CD4-positive, alpha-beta T cell (primary cell): ENCODE results near the gene HHAT. TPM values are rescaled to one million over a fixed set of nuclear protein-coding genes. Genes with fewer than 3 reads are reported as not detected.

Experiments used
- ATAC-seq: fragments of 200-7000 bp; cut with Tn5 transposase; one replicate; pipeline ENCODE4 v1.10.0; 2022; ENCODE audit warnings: mild to moderate bottlenecking; ENCODE audit not compliant: poor library complexity
- CTCF ChIA-PET: fragments of 350-600 bp; sonication (Branson Sonifier 250); formaldehyde crosslinking; loops from one replicate; lab custom pipeline; 2021; ENCODE audit warnings: antibody characterized with exemption, inconsistent platforms; lab: Charles Lee
- POLR2A ChIA-PET: fragments of 350-600 bp; sonication (Branson Sonifier 250); formaldehyde crosslinking; loops from one replicate; lab custom pipeline; 2021; ENCODE audit warnings: antibody characterized with exemption, inconsistent platforms; lab: Charles Lee
- DNase-seq, 14 experiments: peaks; one replicate each; pipeline ENCODE4 v3.0.0-alpha.2; 2013 to 2020; ENCODE audit warnings: mixed read lengths in 2 of 14
- H3K27ac ChIP-seq, 2 donors: one replicate each; pipeline versions ENCODE4 v1.5.1 to v1.7.0; 2013; ENCODE audit warnings: low read length in 2 of 2, low read depth in 1 of 2, mild to moderate bottlenecking in 1 of 2
- H3K27me3 ChIP-seq, 2 experiments: 1 replicate in 1 of 2; 2 replicates in 1 of 2; pipeline versions ENCODE4 v1.6.1 to v1.7.0; 2013; ENCODE audit warnings: low read length in 2 of 2, control low read depth in 1 of 2, mild to moderate bottlenecking in 1 of 2, moderate library complexity in 1 of 2; ENCODE audit not compliant: insufficient read depth in 2 of 2, control insufficient read depth in 1 of 2
- H3K36me3 ChIP-seq: one replicate; pipeline ENCODE4 v1.6.1; 2013; ENCODE audit warnings: low read length, control low read depth; ENCODE audit not compliant: insufficient read depth
- H3K4me1 ChIP-seq: one replicate; pipeline ENCODE4 v1.6.1; 2013; ENCODE audit warnings: low read length, control low read depth; ENCODE audit not compliant: insufficient read depth
- H3K4me3 ChIP-seq: one replicate; pipeline ENCODE4 v1.5.1; 2013; ENCODE audit warnings: mild to moderate bottlenecking, low read length, moderate library complexity
- H3K9me3 ChIP-seq, 2 experiments: 1 replicate in 1 of 2; 2 replicates in 1 of 2; pipeline versions ENCODE4 v1.6.1 to v1.7.0; 2013; ENCODE audit warnings: low read length in 2 of 2, mild to moderate bottlenecking in 2 of 2, control low read depth in 1 of 2, moderate library complexity in 1 of 2; ENCODE audit not compliant: control insufficient read depth in 1 of 2, insufficient read depth in 1 of 2
- H3K27ac Mint-ChIP-seq: one replicate; pipeline ENCODE4 v1.8.0; 2020; ENCODE audit warnings: mixed read lengths
- H3K27me3 Mint-ChIP-seq: one replicate; pipeline ENCODE4 v1.8.0; 2021; ENCODE audit warnings: mixed read lengths
- H3K36me3 Mint-ChIP-seq: one replicate; pipeline ENCODE4 v1.8.0; 2021; ENCODE audit warnings: low read depth, mixed read lengths
- H3K4me1 Mint-ChIP-seq: one replicate; pipeline ENCODE4 v1.8.0; 2021; ENCODE audit warnings: low read depth, mixed read lengths
- H3K4me3 Mint-ChIP-seq: one replicate; pipeline ENCODE4 v1.8.0; 2020; ENCODE audit warnings: mild to moderate bottlenecking, mixed read lengths
- H3K9me3 Mint-ChIP-seq: one replicate; pipeline ENCODE4 v1.8.0; 2020; ENCODE audit warnings: mixed read lengths
- CTCF ChIP-seq: fragments of 200-600 bp; IDR thresholded peaks from one replicate; pipeline ENCODE4 v1.8.0; 2022; ENCODE audit warnings: antibody characterized with exemption, mild to moderate bottlenecking
- intact Hi-C, 2 experiments: fragments of 100-400 bp; cut with DNase I in 1 of 2; cut with micrococcal nuclease in 1 of 2; formaldehyde crosslinking; loops; one replicate each; pipeline versions ENCODE4 v1.15.1 to v1.9.0; 2023 to 2025; cut with DNase I, micrococcal nuclease
- total RNA-seq, 174 experiments: library from RNA in 2 of 174; stranded (reverse) in 2 of 174; gene quantifications; one replicate each; pipeline ENCODE4 v1.2.3 and lab custom pipeline; 2021 to 2026

The HHAT gene
- total RNA-seq, 2 experiments from 2014 or later: 3.1 to 3.3 TPM

- no peaks in the 10 kb centered on the region for H3K27me3 Mint-ChIP-seq
- no peaks in the 10 kb centered on the region for H3K9me3 Mint-ChIP-seq
- peak; percentile 65 for TF ChIP-seq CTCF
- H3K9me3 ChIP-seq: no peaks in the 10 kb centered on the region
- DNase-seq (peak; percentile 13 to 84 (median 44)), ATAC-seq (peak; percentile 85)
- H3K4me3 Mint-ChIP-seq: no peak overlapping the region
- POLR2A ChIA-PET: interaction anchor here (0.8 to 1.8 kb wide), 4 partner anchors 10 to 41 kb away, joined by 3 to 6 read pairs (median 4); no protein-coding TSS in a partner anchor
- H3K36me3 ChIP-seq: no peaks in the 10 kb centered on the region
- H3K36me3 Mint-ChIP-seq: no peaks in the 10 kb centered on the region
- H3K27me3 ChIP-seq: no peaks in the 10 kb centered on the region
- no peak overlapping the region for H3K4me3 ChIP-seq
- intact Hi-C loops: no loop called here
- peak overlapping the region; percentile 84 for H3K27ac Mint-ChIP-seq
- H3K27ac ChIP-seq: peak overlapping the region in 1 of 2 donors; percentile 49
- CTCF ChIA-PET: interaction anchor here (0.7 to 2.2 kb wide), 11 partner anchors 13 to 760 kb away, joined by 3 to 14 read pairs (median 4); partner anchors contain the start of genes HHAT and KCNH1
- H3K4me1 Mint-ChIP-seq: peaks cover 14% of the 10 kb centered on the region
- H3K4me1 ChIP-seq: peaks cover 2% of the 10 kb centered on the region
Measured at GRCh38 chr1:210373878-210374599, 45.3 kb downstream of the HHAT start.

- Mint-ChIP-seq H3K4me3 (no peak overlapping the region), H3K36me3 (no peaks in the 10 kb centered on the region), H3K9me3 (no peaks in the 10 kb centered on the region), H3K4me1 (peaks cover 14% of the 10 kb centered on the region), H3K27me3 (no peaks in the 10 kb centered on the region), H3K27ac (peak overlapping the region; percentile 84)
- CTCF ChIA-PET: interaction anchor here (0.7 to 2.2 kb wide), 9 partner anchors 13 to 759 kb away, joined by 3 to 14 read pairs (median 4); partner anchors contain the start of gene KCNH1
- intact Hi-C loops: no loop called here
- DNase-seq (no peak), ATAC-seq (peak; percentile 41)
- POLR2A ChIA-PET: interaction anchor here (1.2 to 1.8 kb wide), 3 partner anchors 10 to 25 kb away, joined by 3 to 6 read pairs (median 3); no protein-coding TSS in a partner anchor
- Histone ChIP-seq H3K4me1 (peaks cover 2% of the 10 kb centered on the region), H3K9me3 (no peaks in the 10 kb centered on the region), H3K36me3 (no peaks in the 10 kb centered on the region), H3K4me3 (no peak overlapping the region), H3K27ac (peak overlapping the region in 1 of 2 donors; percentile 49), H3K27me3 (no peaks in the 10 kb centered on the region)
- TF ChIP-seq CTCF: peak; percentile 19
Measured at GRCh38 chr1:210374600-210374953, 45.9 kb downstream of the HHAT start.

- Histone ChIP-seq H3K4me3 (no peak overlapping the region), H3K4me1 (peaks cover 2% of the 10 kb centered on the region), H3K27ac (no peak overlapping the region), H3K36me3 (no peaks in the 10 kb centered on the region), H3K9me3 (no peaks in the 10 kb centered on the region), H3K27me3 (no peaks in the 10 kb centered on the region)
- Mint-ChIP-seq H3K27ac (no peak overlapping the region), H3K27me3 (no peaks in the 10 kb centered on the region), H3K4me3 (no peak overlapping the region), H3K4me1 (peaks cover 14% of the 10 kb centered on the region), H3K9me3 (no peaks in the 10 kb centered on the region), H3K36me3 (no peaks in the 10 kb centered on the region)
- no peak for TF ChIP-seq CTCF
- CTCF ChIA-PET: no interaction called here
- intact Hi-C loops: no loop called here
- POLR2A ChIA-PET: no interaction called here
- DNase-seq (no peak), ATAC-seq (no peak)
Measured at GRCh38 chr1:210376836-210377372, 48.2 kb downstream of the HHAT start.
